ENCODE measurements around the gene NASP. TPM values are rescaled to one million over a fixed set of nuclear protein-coding genes. Genes with fewer than 3 reads are reported as not detected.
"Not testable (repeated sequence)": the region's sequence is repeated elsewhere in the genome, so short reads cannot be mapped to it uniquely, and the experiment has no call there.

Gene NASP
- total RNA-seq, 2 experiments from 2014 or later: 233 to 235 TPM

GRCh38 chr1:45594412-45594811 lies 10.6 kb downstream of the NASP start:
- POLR2A ChIA-PET: no interaction called here
- Mint-ChIP-seq H3K27ac (no peak overlapping the region), H3K27me3 (no peaks in the 10 kb centered on the region), H3K36me3 (peaks cover 35% of the 10 kb centered on the region), H3K4me1 (ENCODE audit: low read depth) (peaks cover 23% of the 10 kb centered on the region), H3K4me3 (no peak overlapping the region), H3K9me3 (no peaks in the 10 kb centered on the region)
- no peak for DNase-seq
- intact Hi-C loops (cut with micrococcal nuclease): no loop called here
- CTCF ChIA-PET: no interaction called here

GRCh38 chr1:45596765-45597164 lies 12.9 kb downstream of the NASP start:
- intact Hi-C loops (cut with micrococcal nuclease); H3K4me3 Mint-ChIP-seq; CTCF ChIA-PET; H3K27ac Mint-ChIP-seq; POLR2A ChIA-PET; DNase-seq; H3K9me3 Mint-ChIP-seq; H3K27me3 Mint-ChIP-seq: not testable (repeated sequence)
- Mint-ChIP-seq H3K36me3 (peaks cover 30% of the 10 kb centered on the region), H3K4me1 (ENCODE audit: low read depth) (peaks cover 35% of the 10 kb centered on the region)

- intact Hi-C loops (cut with micrococcal nuclease): no loop called here
- H3K27me3 Mint-ChIP-seq: no peaks in the 10 kb centered on the region
- CTCF ChIA-PET: no interaction called here
- no peaks in the 10 kb centered on the region for H3K9me3 Mint-ChIP-seq
- H3K27ac Mint-ChIP-seq: no peak overlapping the region
- no peak overlapping the region for H3K4me3 Mint-ChIP-seq
- POLR2A ChIA-PET: no interaction called here
- H3K36me3 Mint-ChIP-seq: peaks cover 45% of the 10 kb centered on the region
- peaks cover 39% of the 10 kb centered on the region for H3K4me1 Mint-ChIP-seq (ENCODE audit: low read depth)
- no peak for DNase-seq
These were observed 20.4 kb downstream of the NASP start for GRCh38 chr1:45604239-45604638.

DNA sequence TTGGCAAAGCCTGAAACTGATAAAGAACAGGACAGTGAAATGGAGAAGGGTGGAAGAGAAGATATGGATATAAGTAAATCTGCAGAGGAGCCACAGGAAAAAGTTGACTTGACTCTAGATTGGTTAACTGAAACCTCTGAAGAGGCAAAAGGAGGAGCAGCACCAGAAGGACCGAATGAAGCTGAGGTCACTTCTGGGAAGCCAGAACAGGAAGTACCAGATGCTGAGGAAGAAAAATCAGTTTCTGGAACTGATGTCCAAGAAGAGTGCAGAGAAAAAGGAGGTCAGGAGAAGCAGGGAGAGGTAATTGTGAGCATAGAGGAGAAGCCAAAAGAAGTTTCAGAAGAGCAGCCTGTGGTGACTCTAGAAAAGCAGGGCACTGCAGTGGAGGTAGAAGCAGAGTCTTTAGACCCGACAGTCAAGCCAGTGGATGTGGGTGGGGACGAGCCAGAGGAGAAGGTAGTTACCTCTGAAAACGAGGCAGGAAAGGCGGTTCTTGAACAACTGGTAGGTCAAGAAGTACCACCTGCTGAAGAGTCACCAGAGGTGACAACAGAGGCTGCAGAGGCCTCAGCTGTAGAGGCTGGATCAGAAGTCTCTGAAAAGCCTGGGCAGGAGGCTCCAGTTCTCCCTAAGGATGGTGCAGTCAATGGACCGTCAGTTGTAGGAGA lies 23.7 kb downstream of the NASP start:
- DNase-seq: no peak
- Mint-ChIP-seq H3K9me3 (no peaks in the 10 kb centered on the region), H3K27me3 (no peaks in the 10 kb centered on the region), H3K4me1 (ENCODE audit: low read depth) (peaks cover 21% of the 10 kb centered on the region), H3K4me3 (no peak overlapping the region), H3K27ac (peak overlapping the region; percentile 44), H3K36me3 (peaks cover 50% of the 10 kb centered on the region)
- intact Hi-C loops (cut with micrococcal nuclease): no loop called here
- POLR2A ChIA-PET: no interaction called here
- CTCF ChIA-PET: no interaction called here

GRCh38 chr1:45608175-45609156 lies 24.6 kb downstream of the NASP start:
- no peaks in the 10 kb centered on the region for H3K9me3 Mint-ChIP-seq
- peaks cover 21% of the 10 kb centered on the region for H3K4me1 Mint-ChIP-seq (ENCODE audit: low read depth)
- CTCF ChIA-PET: no interaction called here
- peaks cover 47% of the 10 kb centered on the region for H3K36me3 Mint-ChIP-seq
- intact Hi-C loops (cut with micrococcal nuclease): no loop called here
- peak overlapping the region; percentile 60 for H3K27ac Mint-ChIP-seq
- DNase-seq: no peak
- no peak overlapping the region for H3K4me3 Mint-ChIP-seq
- POLR2A ChIA-PET: no interaction called here
- no peaks in the 10 kb centered on the region for H3K27me3 Mint-ChIP-seq

DNA sequence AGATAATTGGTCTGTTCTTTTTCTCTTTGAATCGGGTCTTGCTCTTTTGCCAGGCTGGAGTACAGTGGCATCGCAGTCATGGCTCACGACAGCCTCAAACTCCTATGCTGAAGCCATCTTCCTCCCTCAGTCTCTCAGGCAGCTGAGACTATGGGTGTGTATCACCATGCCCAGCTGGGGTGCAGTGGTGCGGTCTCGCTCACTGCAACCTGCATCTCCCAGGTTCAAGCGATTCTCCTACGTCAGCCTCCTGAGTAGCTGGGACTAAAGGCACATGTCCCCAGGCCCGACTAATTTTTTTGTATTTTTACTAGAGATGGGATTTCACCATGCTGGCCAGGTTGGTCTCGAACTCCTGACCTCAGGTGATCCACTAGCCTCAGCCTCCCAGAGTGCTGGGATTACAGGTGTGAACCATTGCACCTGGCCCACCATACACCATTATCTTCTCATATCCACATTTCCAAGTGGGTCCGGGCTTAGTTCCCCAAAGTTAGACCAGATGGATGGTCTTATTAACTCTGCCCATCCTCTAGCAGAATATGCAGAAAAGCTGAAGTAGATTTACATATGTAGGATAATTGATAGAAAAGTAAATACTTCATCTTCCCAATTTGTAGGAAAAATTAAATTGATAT lies 26.9 kb downstream of the NASP start:
- intact Hi-C loops (cut with micrococcal nuclease): loop anchor here (5.0 kb wide), 1 partner anchor 42 kb away; no protein-coding TSS in a partner anchor
- ChIA-PET CTCF (no interaction called here), POLR2A (no interaction called here)
- Mint-ChIP-seq H3K36me3 (peaks cover 58% of the 10 kb centered on the region), H3K27ac (no peak overlapping the region), H3K4me1 (ENCODE audit: low read depth) (peaks cover 21% of the 10 kb centered on the region), H3K27me3 (no peaks in the 10 kb centered on the region), H3K4me3 (no peak overlapping the region), H3K9me3 (no peaks in the 10 kb centered on the region)
- DNase-seq: no peak

GRCh38 chr1:45612941-45613579 lies 29.2 kb downstream of the NASP start:
- no peak overlapping the region for H3K4me3 Mint-ChIP-seq
- H3K9me3 Mint-ChIP-seq: no peaks in the 10 kb centered on the region
- POLR2A ChIA-PET: no interaction called here
- no peak for DNase-seq
- peaks cover 53% of the 10 kb centered on the region for H3K36me3 Mint-ChIP-seq
- H3K27me3 Mint-ChIP-seq: no peaks in the 10 kb centered on the region
- H3K27ac Mint-ChIP-seq: no peak overlapping the region
- CTCF ChIA-PET: interaction anchor here (1.2 kb wide), 1 partner anchor 100 kb away, joined by 3 read pairs; no protein-coding TSS in a partner anchor
- intact Hi-C loops (cut with micrococcal nuclease): loop anchor here (5.0 kb wide), 1 partner anchor 39 kb away; no protein-coding TSS in a partner anchor
- H3K4me1 Mint-ChIP-seq (ENCODE audit: low read depth): peaks cover 6% of the 10 kb centered on the region

GRCh38 chr1:45615885-45616284 lies 32.0 kb downstream of the NASP start:
- Mint-ChIP-seq H3K27ac (no peak overlapping the region), H3K27me3 (no peaks in the 10 kb centered on the region), H3K4me1 (ENCODE audit: low read depth) (no peaks in the 10 kb centered on the region), H3K36me3 (peaks cover 34% of the 10 kb centered on the region), H3K4me3 (no peak overlapping the region), H3K9me3 (no peaks in the 10 kb centered on the region)
- ChIA-PET POLR2A (no interaction called here), CTCF (no interaction called here)
- DNase-seq: no peak
- intact Hi-C loops (cut with micrococcal nuclease): no loop called here

- CTCF ChIA-PET: no interaction called here
- POLR2A ChIA-PET: no interaction called here
- no peak for DNase-seq
- intact Hi-C loops (cut with micrococcal nuclease): no loop called here
- no peaks in the 10 kb centered on the region for H3K9me3 Mint-ChIP-seq
- H3K4me1 Mint-ChIP-seq (ENCODE audit: low read depth): no peaks in the 10 kb centered on the region
- H3K27me3 Mint-ChIP-seq: no peaks in the 10 kb centered on the region
- no peak overlapping the region for H3K4me3 Mint-ChIP-seq
- H3K27ac Mint-ChIP-seq: peak overlapping the region; percentile 28
- peaks cover 32% of the 10 kb centered on the region for H3K36me3 Mint-ChIP-seq
These were observed 33.8 kb downstream of the NASP start for GRCh38 chr1:45617618-45618017.

DNA sequence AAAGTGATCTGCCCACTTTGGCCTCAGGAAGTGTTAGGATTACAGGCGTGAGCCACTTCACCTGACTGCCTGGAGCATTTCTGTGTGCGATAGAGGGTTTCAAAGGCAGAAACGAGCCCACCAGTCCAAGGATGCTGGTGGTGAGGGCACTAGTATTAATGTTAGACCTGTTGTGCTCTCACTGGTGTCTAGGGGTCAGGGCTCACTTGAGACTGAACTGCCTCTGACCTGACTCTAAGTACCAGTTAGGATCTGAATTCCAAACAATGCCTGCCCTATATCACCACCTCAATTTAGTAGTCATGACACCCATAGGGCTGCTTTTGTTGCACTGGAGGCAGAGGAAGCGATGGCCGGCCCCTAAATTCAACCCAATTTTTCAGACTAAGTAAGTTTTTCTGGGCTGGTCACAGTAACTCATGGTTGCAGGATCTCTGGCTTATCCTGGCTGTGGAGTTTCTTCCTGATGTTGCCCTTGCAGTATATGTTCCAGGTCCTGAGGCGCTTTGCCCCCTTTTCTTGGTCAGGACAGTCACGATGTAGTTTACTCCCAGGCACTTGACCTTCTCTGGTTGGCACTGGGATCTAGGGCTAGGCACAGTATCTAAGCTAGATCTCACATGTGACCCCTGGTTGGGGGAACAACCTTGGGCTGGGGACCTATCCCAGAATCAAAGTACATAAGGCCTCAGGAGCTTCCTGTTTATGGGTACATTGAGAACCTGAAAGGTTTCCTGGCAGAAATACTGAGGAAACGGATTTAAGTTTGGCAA lies 35.5 kb downstream of the NASP start:
- no peak for DNase-seq
- intact Hi-C loops (cut with micrococcal nuclease): no loop called here
- H3K36me3 Mint-ChIP-seq: peaks cover 34% of the 10 kb centered on the region
- peak overlapping the region; percentile 54 for H3K27ac Mint-ChIP-seq
- no peaks in the 10 kb centered on the region for H3K9me3 Mint-ChIP-seq
- no peaks in the 10 kb centered on the region for H3K27me3 Mint-ChIP-seq
- H3K4me3 Mint-ChIP-seq: no peak overlapping the region
- CTCF ChIA-PET: interaction anchor here (0.6 kb wide), 1 partner anchor 119 kb away, joined by 4 read pairs; no protein-coding TSS in a partner anchor
- no peaks in the 10 kb centered on the region for H3K4me1 Mint-ChIP-seq (ENCODE audit: low read depth)
- POLR2A ChIA-PET: no interaction called here

DNA sequence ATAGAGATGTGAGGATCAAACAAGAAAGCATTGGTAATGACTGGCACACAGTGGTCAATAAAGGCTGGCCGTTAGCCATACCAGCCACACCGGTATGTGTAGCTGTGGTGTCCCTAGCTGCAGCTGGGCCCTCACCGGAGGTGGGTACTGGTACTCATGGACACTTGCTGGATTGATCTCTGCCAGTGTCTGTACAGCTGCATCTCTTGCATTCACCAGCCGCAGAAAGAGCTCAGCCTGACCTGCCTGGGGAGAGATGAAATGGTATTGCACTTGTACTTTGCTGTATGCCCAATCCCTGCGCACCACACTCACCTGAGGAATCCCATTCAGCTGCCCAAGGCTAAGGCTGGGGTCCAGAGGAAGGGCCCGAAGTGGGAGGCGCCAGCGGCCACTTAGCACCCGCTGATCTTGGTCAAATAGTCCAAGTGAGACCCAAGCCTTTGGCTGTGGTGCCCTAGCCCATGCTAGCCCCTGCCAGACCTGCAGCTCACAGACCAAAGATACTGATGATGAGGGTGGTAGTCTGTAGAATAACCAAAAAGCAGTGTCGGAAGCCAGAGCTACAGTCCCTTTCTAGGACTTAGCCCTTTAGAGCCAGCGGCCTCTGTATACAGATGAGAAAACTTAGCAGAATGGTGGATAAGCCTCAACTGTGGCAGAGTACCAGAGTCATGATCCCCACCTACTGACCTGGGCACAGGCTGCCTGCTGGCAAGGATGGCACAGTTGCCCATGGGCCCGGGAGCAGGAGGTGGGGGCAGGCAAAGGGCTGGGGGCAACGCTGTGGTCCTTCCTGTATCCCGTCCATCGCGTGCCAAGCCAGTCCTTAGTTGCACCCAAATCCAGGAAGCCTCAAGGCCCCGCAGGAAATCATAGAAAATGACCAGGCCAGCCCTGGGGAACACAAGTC lies 37.0 kb downstream of the NASP start:
- H3K36me3 Mint-ChIP-seq: peaks cover 28% of the 10 kb centered on the region
- peak overlapping the region; percentile 33 for H3K27ac Mint-ChIP-seq
- intact Hi-C loops (cut with micrococcal nuclease): no loop called here
- ChIA-PET POLR2A (no interaction called here), CTCF (no interaction called here)
- no peaks in the 10 kb centered on the region for H3K9me3 Mint-ChIP-seq
- DNase-seq: no peak
- no peaks in the 10 kb centered on the region for H3K4me1 Mint-ChIP-seq (ENCODE audit: low read depth)
- no peak overlapping the region for H3K4me3 Mint-ChIP-seq
- H3K27me3 Mint-ChIP-seq: no peaks in the 10 kb centered on the region
